AG10803 (cell line): ENCODE data around the gene SLC25A11.
A peak's percentile ranks its signal among the peaks of the same experiment; 100 is the strongest.
"Not testable (repeated sequence)": the region's sequence is repeated elsewhere in the genome, so short reads cannot be mapped to it uniquely, and the experiment has no call there.

Experiments
- DNase-seq: peaks from one replicate; pipeline ENCODE4 v3.0.0; 2010; ENCODE audit warnings: low read depth
- H3K4me3 ChIP-seq: 2 replicates; pipeline ENCODE4 v1.5.1; 2011; ENCODE audit warnings: mild to moderate bottlenecking, low read length, control low read depth
- CTCF ChIP-seq: conservative IDR thresholded peaks from 2 replicates; pipeline ENCODE4 v1.5.1; 2011; ENCODE audit warnings: mild to moderate bottlenecking, low read length, control low read depth, inconsistent platforms

SLC25A11 gene

GRCh38 chr17:4931963-4932362 is 7.9 kb downstream of the SLC25A11 start, which contains the start of gene GP1BA:
GP1BA (plus strand) TSS chr17:4932277; CDS start chr17:4932605, 328 bp downstream.
- no peak for DNase-seq
- no peak for TF ChIP-seq CTCF
- H3K4me3 ChIP-seq: no peak within 1 kb of the TSS

GRCh38 chr17:4928881-4929280 is 11.0 kb downstream of the SLC25A11 start:
- H3K4me3 ChIP-seq: no peak overlapping the region
- DNase-seq: no peak
- no peak for TF ChIP-seq CTCF

- H3K4me3 ChIP-seq, DNase-seq: not testable (repeated sequence)
Observed at GRCh38 chr17:4926577-4927335, 13.1 kb downstream of the SLC25A11 start.

GRCh38 chr17:4921320-4921719 is 18.5 kb downstream of the SLC25A11 start:
- no peak for TF ChIP-seq CTCF
- no peak overlapping the region for H3K4me3 ChIP-seq
- no peak for DNase-seq

GRCh38 chr17:4920351-4921048 is 19.3 kb downstream of the SLC25A11 start:
- H3K4me3 ChIP-seq: no peak overlapping the region
- peak; percentile 66 for DNase-seq
- TF ChIP-seq CTCF: no peak

- no peak for DNase-seq
- H3K4me3 ChIP-seq: no peak overlapping the region
- no peak for TF ChIP-seq CTCF
Observed at GRCh38 chr17:4919511-4920047, 20.3 kb downstream of the SLC25A11 start.

- H3K4me3 ChIP-seq, DNase-seq: not testable (repeated sequence)
Observed at GRCh38 chr17:4914551-4914950, 25.3 kb downstream of the SLC25A11 start.

GRCh38 chr17:4913994-4914393 is 25.9 kb downstream of the SLC25A11 start:
- DNase-seq: peak; percentile 39
- H3K4me3 ChIP-seq: no peak overlapping the region
- no peak for TF ChIP-seq CTCF
